HepG2 (cell line): ENCODE measurements around the gene IL1A. TPM values are rescaled to one million over a fixed set of nuclear protein-coding genes. Genes with fewer than 3 reads are reported as not detected.

Source experiments
- ATAC-seq: fragments of 200-7000 bp; cut with Tn5 transposase; 3 replicates; pipeline ENCODE4 v1.9.1; 2020; ENCODE audit warnings: mild to moderate bottlenecking, moderate library complexity
- BruUV-seq: library from RNA; stranded (reverse); fragments of 400-500 nt; replicated peaks from 2 replicates; lab custom pipeline; 2021; lab: Mats Ljungman, UMichigan
- CTCF ChIA-PET: fragments of 300-600 bp; formaldehyde crosslinking; extraction: SDS; loops from one replicate; lab custom pipeline; 2021; ENCODE audit warnings: low total read pairs, inconsistent platforms, low intra/inter-chr PET ratio; lab: Yijun Ruan, JAX
- POLR2A ChIA-PET: fragments of 350-600 bp; sonication (Branson Sonifier 250); formaldehyde crosslinking; loops from one replicate; lab custom pipeline; 2020; ENCODE audit warnings: antibody characterized with exemption, inconsistent platforms; lab: Yijun Ruan, JAX
- DNase-seq: peaks from one replicate; pipeline ENCODE4 v3.0.0-alpha.2; 2015; ENCODE audit warnings: low spot score
- FAIRE-seq: peaks from 3 replicates; lab custom pipeline; 2011; peaks lifted over from hg19 to GRCh38; lab: Jason Lieb, UNC
- H2AFZ ChIP-seq: one replicate; pipeline ENCODE4 v1.6.1; 2011; ENCODE audit warnings: low read length, inconsistent platforms
- H3K27ac ChIP-seq: fragments of 300-600 bp; 3 replicates; pipeline ENCODE4 v1.8.0; 2011; ENCODE audit warnings: mixed run types, mild to moderate bottlenecking, mixed read lengths, low read length, inconsistent platforms; ENCODE audit not compliant: insufficient read depth; ENCODE audit errors: extremely low read length
- H3K27me3 ChIP-seq, 2 experiments: fragments of 200-600 bp in 1 of 2; 2 replicates in 1 of 2; 3 replicates in 1 of 2; pipeline versions ENCODE4 v1.6.0 to v1.8.0; 2011; ENCODE audit warnings: low read length in 2 of 2, mild to moderate bottlenecking in 2 of 2, moderate library complexity in 2 of 2, inconsistent platforms in 1 of 2; ENCODE audit not compliant: insufficient read depth in 2 of 2, control insufficient read depth in 1 of 2
- H3K36me3 ChIP-seq, 2 experiments: fragments of 200-600 bp in 1 of 2; replicated peaks in 1 of 2; 2 replicates in 1 of 2; 3 replicates in 1 of 2; pipeline versions ENCODE4 v1.5.1 to v1.8.0; 2011; ENCODE audit warnings: low read length in 2 of 2, inconsistent platforms in 1 of 2; ENCODE audit not compliant: insufficient read depth in 2 of 2, control insufficient read depth in 1 of 2
- H3K4me1 ChIP-seq: 2 replicates; pipeline ENCODE4 v1.5.1; 2012; ENCODE audit warnings: low read length, inconsistent platforms; ENCODE audit not compliant: insufficient read depth
- H3K4me2 ChIP-seq: 2 replicates; pipeline ENCODE4 v1.6.0; 2011; ENCODE audit warnings: low read depth, low read length, inconsistent platforms
- H3K4me3 ChIP-seq, 3 experiments: fragments of 200-600 bp in 1 of 3; sonication (generic), shearing (Covaris generic) in 1 of 3; replicated peaks in 1 of 3; 2 replicates each; pipeline ENCODE4 v1.5.1; 2011 to 2016; ENCODE audit warnings: low read length in 3 of 3, inconsistent platforms in 2 of 3, low read depth in 2 of 3, mild to moderate bottlenecking in 2 of 3, control low read depth in 1 of 3, mixed read lengths in 1 of 3; ENCODE audit not compliant: insufficient read depth in 1 of 3
- H3K79me2 ChIP-seq: one replicate; pipeline ENCODE4 v1.6.1; 2011; ENCODE audit warnings: low read length, inconsistent platforms; ENCODE audit not compliant: insufficient read depth
- H3K9ac ChIP-seq: 2 replicates; pipeline ENCODE4 v1.6.0; 2011; ENCODE audit warnings: mild to moderate bottlenecking, low read depth, low read length, inconsistent platforms; ENCODE audit not compliant: insufficient read depth
- H3K9me3 ChIP-seq: 2 replicates; pipeline ENCODE4 v1.5.1; 2012; ENCODE audit warnings: mild to moderate bottlenecking, low read length
- H4K20me1 ChIP-seq: 2 replicates; pipeline ENCODE4 v1.6.0; 2011; ENCODE audit warnings: inconsistent platforms, mild to moderate bottlenecking, low read length, moderate library complexity; ENCODE audit not compliant: insufficient read depth
- CBX1 ChIP-seq: IDR thresholded peaks from one replicate; pipeline ENCODE4 v1.6.1; 2016; ENCODE audit warnings: antibody characterized with exemption, low read depth
- HOXA5 ChIP-seq: sonication (generic); formaldehyde crosslinking; IDR thresholded peaks from 2 replicates; pipeline ENCODE4 v1.4.0; 2020; ENCODE audit warnings: missing genetic modification reagents
- JUND ChIP-seq: sonication (generic); formaldehyde crosslinking; IDR thresholded peaks from 2 replicates; pipeline ENCODE4 v1.8.0; 2022; ENCODE audit warnings: mild to moderate bottlenecking, missing genetic modification reagents
- KLF6 ChIP-seq: IDR thresholded peaks from 2 replicates; pipeline ENCODE4 v1.8.0; 2016; ENCODE audit warnings: missing biosample characterization, missing genetic modification reagents
- MYNN ChIP-seq: sonication (generic); formaldehyde crosslinking; IDR thresholded peaks from 2 replicates; pipeline ENCODE4 v1.4.0; 2020; ENCODE audit warnings: mild to moderate bottlenecking, low read depth, missing genetic modification reagents
- NAIF1 ChIP-seq: sonication (generic); formaldehyde crosslinking; IDR thresholded peaks from 2 replicates; pipeline ENCODE4 v1.5.0; 2020; ENCODE audit warnings: mild to moderate bottlenecking, missing genetic modification reagents, borderline replicate concordance
- NR1H2 ChIP-seq: sonication (generic); formaldehyde crosslinking; IDR thresholded peaks from 2 replicates; pipeline ENCODE4 v1.8.1; 2022; ENCODE audit warnings: low read depth, missing genetic modification reagents, borderline replicate concordance
- RBM39 ChIP-seq: fragments of 200-400 bp; formaldehyde crosslinking; IDR thresholded peaks from one replicate; pipeline ENCODE4 v1.6.1; 2018; ENCODE audit warnings: antibody characterized with exemption, mild to moderate bottlenecking, low read depth, low read length; ENCODE audit not compliant: poor library complexity, severe bottlenecking
- TFE3 ChIP-seq: IDR thresholded peaks from 2 replicates; pipeline ENCODE4 v1.6.1; 2016
- ZNF333 ChIP-seq: sonication (generic); formaldehyde crosslinking; IDR thresholded peaks from 2 replicates; pipeline ENCODE4 v1.4.0; 2020; ENCODE audit warnings: mild to moderate bottlenecking, missing genetic modification reagents, borderline replicate concordance
- ZNF670 ChIP-seq: sonication (generic); formaldehyde crosslinking; IDR thresholded peaks from 2 replicates; pipeline ENCODE4 v1.8.0; 2022; ENCODE audit warnings: mild to moderate bottlenecking, missing genetic modification reagents, borderline replicate concordance
- WGBS: methylation state at CpG from one replicate; pipeline ENCODE4 v1.1.6; 2017; ENCODE audit warnings: low lambda C conversion rate; 5-methylcytosine and 5-hydroxymethylcytosine counted together
- in situ Hi-C: cut with HindIII; loops from 2 replicates; pipeline ENCODE4 v1.10.0; 2017; ENCODE audit warnings: low pct_unique_long_range_greater_than_20kb; ENCODE audit not compliant: extremely low pct_ligation_motif_present
- intact Hi-C: fragments of 100-400 bp; cut with micrococcal nuclease; formaldehyde crosslinking; loops from one replicate; pipeline ENCODE4 v1.10.0; 2022; ENCODE audit not compliant: unreplicated experiment
- polyA plus RNA-seq, 8 experiments: library from polyadenylated mRNA; depleted of rRNA in 3 of 8; stranded (reverse) in 7 of 8; unstranded in 1 of 8; fragments of >200 nt; fragmentation: Illumina TruSeq in 4 of 8; extraction: Trizol in 4 of 8; gene quantifications; 2 replicates each; pipeline versions ENCODE4 v1.2.1 to v1.2.3, GENCODE V29; 2011 to 2016; ENCODE audit warnings: low read depth in 4 of 8, missing spikeins in 1 of 8, mixed read lengths in 1 of 8; ENCODE audit not compliant: insufficient read depth in 1 of 8
- total RNA-seq, 5 experiments: library from RNA; depleted of rRNA; stranded (reverse); fragments of >200 nt; fragmentation: Illumina TruSeq; extraction: Trizol; gene quantifications; 2 replicates each; pipeline ENCODE4 v1.2.3, GENCODE V29; 2016; ENCODE audit warnings: low read depth in 1 of 5
- TF ChIP-seq, protein P1 (sequence below): sonication (generic); formaldehyde crosslinking; IDR thresholded peaks from 2 replicates; pipeline ENCODE4 v1.4.0; 2020; ENCODE audit warnings: mild to moderate bottlenecking, missing genetic modification reagents, borderline replicate concordance

IL1A gene
- total and polyA plus RNA-seq, 2 of the 13 experiments (the other 11 are each of a cell fraction or from before 2014, with no cell fraction given) = not detected

GRCh38 chr2:112792419-112792818, 8.1 kb upstream of the IL1A start:
- no peak overlapping the region for H3K9ac ChIP-seq
- no TSS peak for BruUV-seq
- H2AFZ ChIP-seq = no peak overlapping the region
- no peak for FAIRE-seq
- no peaks in the 10 kb centered on the region for H3K9me3 ChIP-seq
- no peaks in the 10 kb centered on the region for H3K79me2 ChIP-seq
- CTCF ChIA-PET = no interaction called here
- H3K4me1 ChIP-seq = peaks cover 38% of the 10 kb centered on the region
- POLR2A ChIA-PET = no interaction called here
- TF ChIP-seq ZNF333 = no peak
- TF ChIP-seq RBM39 = no peak
- TF ChIP-seq CBX1 = no peak
- no peak for TF ChIP-seq KLF6
- no peak for TF ChIP-seq TFE3
- no peak for TF ChIP-seq ZNF670
- no peak for DNase-seq
- 93% methylated on average over 5 of the region's 5 CpGs for WGBS
- no peaks in the 10 kb centered on the region for H3K36me3 ChIP-seq
- no peak overlapping the region for H3K4me2 ChIP-seq
- no peak overlapping the region for H3K4me3 ChIP-seq
- ATAC-seq = no peak
- intact Hi-C loops (no loop called here), in situ Hi-C loops (no loop called here)
- H4K20me1 ChIP-seq = no peaks in the 10 kb centered on the region
- no peak overlapping the region for H3K27ac ChIP-seq
- H3K27me3 ChIP-seq = no peaks in the 10 kb centered on the region

DNA sequence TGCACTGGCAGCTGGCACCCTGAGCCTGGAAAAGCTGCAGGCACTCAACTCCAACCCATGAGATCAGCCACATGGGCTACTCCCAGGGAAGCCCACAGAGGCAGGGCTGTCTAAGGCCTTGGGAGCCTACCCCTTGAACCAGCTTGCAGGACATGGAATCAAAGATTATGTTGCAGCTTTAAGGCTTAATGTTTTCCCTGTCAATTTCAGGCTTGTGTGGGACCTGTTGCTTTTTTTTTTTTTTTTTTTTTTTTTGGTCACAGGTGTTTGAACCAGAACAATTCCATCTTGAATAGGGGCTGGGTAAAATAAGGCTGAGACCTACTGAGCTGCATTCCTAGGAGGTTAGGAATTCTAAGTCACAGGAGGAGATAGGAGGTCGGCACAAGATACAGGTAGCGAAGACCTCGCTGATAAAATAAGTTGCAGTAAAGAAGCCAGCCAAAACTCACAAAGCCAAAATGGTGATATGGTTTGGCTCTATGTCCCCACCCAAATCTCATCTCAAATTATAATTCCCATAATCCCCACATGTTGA, 7.5 kb upstream of the IL1A start:
- ATAC-seq = no peak
- Histone ChIP-seq H3K9me3 (no peaks in the 10 kb centered on the region), H3K4me3 (no peak overlapping the region), H3K9ac (no peak overlapping the region), H3K36me3 (no peaks in the 10 kb centered on the region), H3K4me1 (peaks cover 38% of the 10 kb centered on the region), H3K27ac (no peak overlapping the region), H4K20me1 (no peaks in the 10 kb centered on the region), H3K79me2 (no peaks in the 10 kb centered on the region), H2AFZ (no peak overlapping the region), H3K4me2 (no peak overlapping the region), H3K27me3 (no peaks in the 10 kb centered on the region)
- BruUV-seq = no TSS peak
- in situ Hi-C loops = no loop called here
- FAIRE-seq = no peak
- intact Hi-C loops = no loop called here
- ChIA-PET POLR2A (no interaction called here), CTCF (no interaction called here)
- DNase-seq = no peak
- 98% methylated on average over 3 of the region's 3 CpGs for WGBS
- TF ChIP-seq HOXA5 (CRISPR knock-in tag) (no peak), NAIF1 (CRISPR knock-in tag) (no peak), JUND (CRISPR knock-in tag) (no peak), NR1H2 (CRISPR knock-in tag) (no peak), MYNN (no peak)
- TF ChIP-seq, protein P1, sequence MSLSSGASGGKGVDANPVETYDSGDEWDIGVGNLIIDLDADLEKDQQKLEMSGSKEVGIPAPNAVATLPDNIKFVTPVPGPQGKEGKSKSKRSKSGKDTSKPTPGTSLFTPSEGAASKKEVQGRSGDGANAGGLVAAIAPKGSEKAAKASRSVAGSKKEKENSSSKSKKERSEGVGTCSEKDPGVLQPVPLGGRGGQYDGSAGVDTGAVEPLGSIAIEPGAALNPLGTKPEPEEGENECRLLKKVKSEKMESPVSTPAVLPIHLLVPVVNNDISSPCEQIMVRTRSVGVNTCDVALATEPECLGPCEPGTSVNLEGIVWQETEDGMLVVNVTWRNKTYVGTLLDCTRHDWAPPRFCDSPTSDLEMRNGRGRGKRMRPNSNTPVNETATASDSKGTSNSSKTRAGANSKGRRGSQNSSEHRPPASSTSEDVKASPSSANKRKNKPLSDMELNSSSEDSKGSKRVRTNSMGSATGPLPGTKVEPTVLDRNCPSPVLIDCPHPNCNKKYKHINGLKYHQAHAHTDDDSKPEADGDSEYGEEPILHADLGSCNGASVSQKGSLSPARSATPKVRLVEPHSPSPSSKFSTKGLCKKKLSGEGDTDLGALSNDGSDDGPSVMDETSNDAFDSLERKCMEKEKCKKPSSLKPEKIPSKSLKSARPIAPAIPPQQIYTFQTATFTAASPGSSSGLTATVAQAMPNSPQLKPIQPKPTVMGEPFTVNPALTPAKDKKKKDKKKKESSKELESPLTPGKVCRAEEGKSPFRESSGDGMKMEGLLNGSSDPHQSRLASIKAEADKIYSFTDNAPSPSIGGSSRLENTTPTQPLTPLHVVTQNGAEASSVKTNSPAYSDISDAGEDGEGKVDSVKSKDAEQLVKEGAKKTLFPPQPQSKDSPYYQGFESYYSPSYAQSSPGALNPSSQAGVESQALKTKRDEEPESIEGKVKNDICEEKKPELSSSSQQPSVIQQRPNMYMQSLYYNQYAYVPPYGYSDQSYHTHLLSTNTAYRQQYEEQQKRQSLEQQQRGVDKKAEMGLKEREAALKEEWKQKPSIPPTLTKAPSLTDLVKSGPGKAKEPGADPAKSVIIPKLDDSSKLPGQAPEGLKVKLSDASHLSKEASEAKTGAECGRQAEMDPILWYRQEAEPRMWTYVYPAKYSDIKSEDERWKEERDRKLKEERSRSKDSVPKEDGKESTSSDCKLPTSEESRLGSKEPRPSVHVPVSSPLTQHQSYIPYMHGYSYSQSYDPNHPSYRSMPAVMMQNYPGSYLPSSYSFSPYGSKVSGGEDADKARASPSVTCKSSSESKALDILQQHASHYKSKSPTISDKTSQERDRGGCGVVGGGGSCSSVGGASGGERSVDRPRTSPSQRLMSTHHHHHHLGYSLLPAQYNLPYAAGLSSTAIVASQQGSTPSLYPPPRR = no peak
